DOHH2 (cell line): ENCODE data around the gene TLE3.

ENCODE experiments used
- CTCF ChIP-seq: fragments of 200-600 bp; sonication (generic); IDR thresholded peaks from one replicate; pipeline ENCODE4 v1.5.1; 2014; ENCODE audit warnings: antibody characterized with exemption, mild to moderate bottlenecking, low read depth, low read length; ENCODE audit not compliant: poor library complexity, severe bottlenecking
- EZH2phosphoT487 ChIP-seq: fragments of 200-600 bp; sonication (generic); IDR thresholded peaks from 2 replicates; pipeline ENCODE4 v1.6.1; 2017; ENCODE audit warnings: borderline replicate concordance, mild to moderate bottlenecking, antibody characterized with exemption, low read length, moderate library complexity, mixed read lengths

- TF ChIP-seq CTCF (no peak), EZH2phosphoT487 (no peak)
Observed at GRCh38 chr15:70094690-70095311, 2.9 kb downstream of the TLE3 start.
